Fibroblast of the aortic adventitia (primary cell): Measurements from ENCODE around the gene PEF1. TPM values are rescaled to one million over a fixed set of nuclear protein-coding genes. Genes with fewer than 3 reads are reported as not detected.
A peak's percentile ranks its signal among the peaks of the same experiment; 100 is the strongest.

Experiments
- DNase-seq: peaks from one replicate; pipeline ENCODE4 v3.0.0-alpha.2; 2010; ENCODE audit warnings: low read depth
- H3K4me3 ChIP-seq: 2 replicates; pipeline ENCODE4 v1.5.1; 2011; ENCODE audit warnings: low read depth, mild to moderate bottlenecking, control low read depth, low read length, moderate library complexity
- total RNA-seq: library from RNA; depleted of rRNA; stranded (reverse); fragments of >200 nt; gene quantifications from 2 replicates; pipeline ENCODE4 v1.2.3, GENCODE V29; 2012; ENCODE audit warnings: low replicate concordance
- TF ChIP-seq, protein P1 (sequence below): IDR thresholded peaks from 2 replicates; pipeline ENCODE4 v1.5.1; 2011; ENCODE audit warnings: mild to moderate bottlenecking, low read length, control low read depth, inconsistent platforms; ENCODE audit not compliant: insufficient read depth

The PEF1 gene
- total RNA-seq, 1 donor: 59.8 TPM

DNA sequence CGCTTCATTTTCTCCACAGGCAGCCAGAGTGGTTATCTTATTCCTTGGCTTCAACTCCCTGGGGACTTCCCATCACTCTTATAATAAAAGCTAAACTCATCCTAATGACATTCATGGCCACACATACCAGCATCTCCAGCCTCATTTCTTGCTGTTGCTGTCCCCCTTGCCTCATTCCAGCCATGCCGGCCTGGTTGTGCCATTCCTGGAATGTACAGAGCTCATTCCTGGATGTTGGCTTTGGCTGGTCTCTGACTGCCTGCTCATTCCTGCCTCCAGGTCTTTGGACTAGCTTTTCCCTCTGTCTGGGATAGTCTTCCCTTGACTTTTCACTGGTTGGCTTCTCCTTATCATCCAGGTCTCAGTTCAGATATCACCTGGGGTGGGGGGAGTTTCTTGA, 2.4 kb upstream of the PEF1 start:
- DNase-seq: peak; percentile 81
- TF ChIP-seq, protein P1, sequence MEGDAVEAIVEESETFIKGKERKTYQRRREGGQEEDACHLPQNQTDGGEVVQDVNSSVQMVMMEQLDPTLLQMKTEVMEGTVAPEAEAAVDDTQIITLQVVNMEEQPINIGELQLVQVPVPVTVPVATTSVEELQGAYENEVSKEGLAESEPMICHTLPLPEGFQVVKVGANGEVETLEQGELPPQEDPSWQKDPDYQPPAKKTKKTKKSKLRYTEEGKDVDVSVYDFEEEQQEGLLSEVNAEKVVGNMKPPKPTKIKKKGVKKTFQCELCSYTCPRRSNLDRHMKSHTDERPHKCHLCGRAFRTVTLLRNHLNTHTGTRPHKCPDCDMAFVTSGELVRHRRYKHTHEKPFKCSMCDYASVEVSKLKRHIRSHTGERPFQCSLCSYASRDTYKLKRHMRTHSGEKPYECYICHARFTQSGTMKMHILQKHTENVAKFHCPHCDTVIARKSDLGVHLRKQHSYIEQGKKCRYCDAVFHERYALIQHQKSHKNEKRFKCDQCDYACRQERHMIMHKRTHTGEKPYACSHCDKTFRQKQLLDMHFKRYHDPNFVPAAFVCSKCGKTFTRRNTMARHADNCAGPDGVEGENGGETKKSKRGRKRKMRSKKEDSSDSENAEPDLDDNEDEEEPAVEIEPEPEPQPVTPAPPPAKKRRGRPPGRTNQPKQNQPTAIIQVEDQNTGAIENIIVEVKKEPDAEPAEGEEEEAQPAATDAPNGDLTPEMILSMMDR: peak; percentile 57
- no peak overlapping the region for H3K4me3 ChIP-seq

DNA sequence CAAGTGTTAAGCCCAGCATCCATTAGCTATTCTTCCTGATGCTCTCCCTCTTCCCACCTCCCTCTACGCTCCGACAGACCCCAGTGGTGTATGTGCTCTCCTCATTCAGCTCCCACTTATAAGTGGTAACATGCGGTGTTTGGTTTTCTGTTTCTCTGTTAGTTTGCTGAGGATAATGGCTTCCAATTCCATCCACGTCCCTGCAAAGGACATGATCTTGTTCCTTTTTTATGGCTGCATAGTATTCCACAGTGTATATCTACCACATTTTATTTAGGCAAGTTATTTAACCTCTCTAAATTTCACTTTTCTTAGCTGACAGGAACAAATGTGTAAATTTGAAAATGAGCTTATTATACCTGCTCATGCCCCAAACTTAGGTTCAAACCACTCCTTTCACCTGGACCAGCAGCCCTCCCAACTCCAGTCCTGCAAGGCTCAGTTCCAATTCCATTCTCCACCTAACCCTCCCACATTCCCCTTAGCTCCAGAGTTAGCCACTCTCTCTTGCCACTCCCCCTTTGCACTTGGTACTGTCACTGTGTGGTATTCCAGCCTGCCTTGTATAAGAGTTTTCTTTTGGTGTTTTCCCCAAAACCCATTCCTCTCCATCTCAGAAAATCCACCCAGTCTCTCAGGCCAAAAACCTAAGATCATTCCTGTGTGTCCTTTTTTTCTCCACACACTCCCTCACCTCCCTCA, 1.7 kb upstream of the PEF1 start:
- DNase-seq: no peak
- H3K4me3 ChIP-seq: no peak overlapping the region
- TF ChIP-seq, protein P1: no peak

DNA sequence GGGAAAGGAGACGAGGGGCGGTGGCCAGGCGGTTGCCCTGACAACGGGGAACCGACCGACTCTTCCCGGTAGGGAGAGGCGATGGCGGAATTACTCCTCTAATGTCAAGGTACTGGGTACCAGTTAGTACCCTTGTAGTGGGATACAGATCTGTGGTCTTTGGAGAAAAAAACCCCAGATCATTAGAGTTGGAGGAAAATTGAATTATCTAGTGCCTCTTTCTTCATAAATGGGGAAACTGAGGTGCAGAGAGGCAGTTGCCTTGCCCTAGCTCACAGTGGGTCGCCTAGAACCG, 545 bp upstream of the PEF1 start:
- DNase-seq: no peak
- H3K4me3 ChIP-seq: peak overlapping the region; percentile 95
- TF ChIP-seq, protein P1: no peak

DNA sequence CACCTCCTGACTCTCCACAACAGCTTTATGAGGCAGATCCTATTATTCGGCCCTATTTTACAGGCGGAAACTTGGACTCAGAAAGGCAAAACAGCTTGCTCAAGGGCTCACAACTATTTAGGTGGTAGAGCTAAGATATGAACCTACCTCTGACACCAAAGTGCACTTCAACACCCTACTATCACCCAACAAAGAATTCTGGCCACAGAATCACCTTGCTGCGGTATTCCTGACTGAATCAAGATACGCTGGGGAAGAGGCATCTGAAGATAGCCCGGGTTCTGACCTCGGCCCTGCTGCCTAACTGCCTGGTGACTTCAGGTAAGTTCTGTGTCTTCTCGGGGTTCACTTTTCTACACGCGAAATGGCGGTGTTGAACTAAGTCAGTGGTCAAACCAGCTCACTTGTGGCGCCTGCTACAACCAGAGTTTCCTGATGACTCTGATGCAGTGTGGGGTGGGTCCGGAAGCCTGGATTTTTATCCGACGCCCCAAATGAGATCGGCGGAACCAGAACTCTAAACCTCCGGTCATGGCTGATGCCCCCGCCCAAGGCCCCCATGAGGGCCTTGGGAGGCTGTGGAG, 608 bp downstream of the PEF1 start:
- no peak for DNase-seq
- TF ChIP-seq, protein P1: no peak
- H3K4me3 ChIP-seq: peak overlapping the region; percentile 95

DNA sequence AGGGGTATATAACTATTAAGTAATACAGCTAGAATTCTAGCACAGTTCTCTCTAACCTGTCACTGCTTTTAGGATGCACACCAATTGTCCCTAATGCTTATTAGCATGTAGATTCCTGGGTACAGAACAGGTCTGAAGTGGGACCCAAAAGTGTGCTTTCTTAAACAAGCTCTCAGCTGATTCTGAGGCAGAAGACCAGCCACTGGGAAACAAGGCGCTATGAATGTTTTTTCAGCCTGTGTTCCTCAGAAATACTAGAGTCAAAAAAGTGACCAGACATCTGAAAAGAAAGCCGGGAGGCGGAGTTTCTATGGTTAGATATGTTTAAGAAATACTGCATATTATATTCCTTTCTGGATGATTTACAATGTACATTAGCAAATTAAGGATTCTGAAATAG, 1.8 kb downstream of the PEF1 start:
- H3K4me3 ChIP-seq: no peak overlapping the region
- TF ChIP-seq, protein P1: no peak
- no peak for DNase-seq

DNA sequence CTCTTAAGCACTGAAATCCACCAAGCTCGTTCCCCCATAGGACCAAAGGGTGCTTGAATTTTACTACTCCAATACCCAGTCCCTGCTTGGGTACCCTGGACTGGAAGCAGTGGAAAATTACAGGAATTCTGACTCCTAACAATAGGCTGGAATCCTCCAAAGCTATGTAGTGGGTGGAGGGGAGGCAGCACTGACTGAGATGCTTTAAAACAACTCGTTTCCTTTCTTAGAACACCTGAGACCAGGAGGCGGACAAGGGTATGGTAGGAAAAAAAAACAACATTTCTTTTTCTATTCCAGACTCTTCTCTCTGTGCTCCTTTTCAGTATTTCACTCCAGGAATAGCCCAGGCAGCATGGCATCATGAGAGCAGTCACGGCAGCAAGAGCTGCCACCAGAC, 2.3 kb downstream of the PEF1 start:
- no peak overlapping the region for H3K4me3 ChIP-seq
- TF ChIP-seq, protein P1: no peak
- no peak for DNase-seq

DNA sequence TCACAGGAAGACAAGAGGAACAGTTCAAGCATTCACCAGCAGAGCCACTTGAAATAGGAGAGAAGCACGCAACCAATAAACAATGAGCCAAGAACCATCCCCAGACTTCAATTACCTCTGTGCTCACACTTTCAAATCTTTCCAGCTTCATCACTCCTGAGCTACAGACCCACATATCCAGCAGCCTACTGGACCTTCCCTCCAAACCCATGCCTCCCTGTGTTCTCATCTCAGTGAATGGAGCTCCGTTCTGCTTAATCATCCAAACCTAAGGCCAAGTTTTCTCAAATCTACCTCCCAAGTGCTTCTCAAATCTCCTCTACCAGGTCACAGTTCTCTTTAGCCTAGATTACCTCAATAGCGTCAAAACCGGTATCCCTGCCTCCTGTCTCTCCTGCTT, 3.7 kb downstream of the PEF1 start:
- no peak for DNase-seq
- no peak overlapping the region for H3K4me3 ChIP-seq
- TF ChIP-seq, protein P1: no peak
